ENCODE data around the gene H3-3A.
A peak's percentile ranks its signal among the peaks of the same experiment; 100 is the strongest.
"Not testable (repeated sequence)": the region's sequence is repeated elsewhere in the genome, so short reads cannot be mapped to it uniquely, and the experiment has no call there.

The H3-3A gene

GRCh38 chr1:226082959-226083301 lies 20.4 kb downstream of the H3-3A start:
- TF ChIP-seq GATA1 (IDR thresholded peaks at IDR 0.05; ENCODE audit: low read depth, low read length), result no peak
- TF ChIP-seq POLR2A (IDR thresholded peaks at IDR 0.05; ENCODE audit: low read length), result no peak
- DNase-seq, result peak in 1 of 2 experiments; percentile 64

DNA sequence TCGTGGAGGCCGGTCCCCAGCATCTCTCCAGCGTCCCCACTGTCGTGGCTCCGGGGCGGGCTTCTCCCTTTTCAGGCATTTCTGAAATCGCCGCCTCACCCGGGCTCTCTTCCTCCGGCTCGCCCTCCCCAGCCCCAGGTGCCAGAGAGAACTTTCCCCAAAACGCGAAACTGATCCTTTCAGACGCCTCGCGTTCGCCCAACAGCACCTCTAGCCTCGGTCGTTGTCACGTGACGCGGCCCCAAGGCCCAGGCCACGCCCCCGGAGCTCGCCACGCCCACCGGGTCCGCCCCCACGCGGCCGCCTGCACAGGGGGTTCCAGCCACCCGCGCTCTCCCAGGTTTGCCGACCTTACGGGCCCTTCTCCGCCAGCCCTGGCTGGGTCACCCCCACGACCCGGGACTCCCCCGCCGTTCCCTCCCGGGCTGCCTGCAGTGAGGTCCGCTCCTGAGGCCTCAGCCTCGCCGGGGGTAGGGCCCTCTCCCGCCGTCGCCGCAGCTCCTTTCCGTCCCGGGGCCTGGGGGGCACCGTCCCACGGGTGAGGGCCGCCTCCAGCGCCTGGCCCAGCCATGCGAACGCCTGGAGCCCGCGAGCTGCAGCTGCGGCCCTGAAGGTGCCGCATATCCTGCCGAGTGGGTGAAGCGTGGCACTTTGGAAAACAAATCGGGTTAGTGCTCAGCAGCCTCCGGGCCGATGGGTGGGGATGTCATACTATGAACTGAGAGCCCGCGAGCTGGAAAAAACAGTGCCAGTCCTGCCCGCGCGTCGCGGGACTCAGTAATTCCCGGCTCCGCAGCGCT lies 21.0 kb downstream of the H3-3A start:
- DNase-seq, result peak; percentile 85 to 90
- TF ChIP-seq GATA1 (IDR thresholded peaks at IDR 0.05; ENCODE audit: low read depth, low read length), result no peak
- peak; percentile 13 for TF ChIP-seq POLR2A (IDR thresholded peaks at IDR 0.05; ENCODE audit: low read length)

- TF ChIP-seq POLR2A (IDR thresholded peaks at IDR 0.05; ENCODE audit: low read length) (no peak), GATA1 (IDR thresholded peaks at IDR 0.05; ENCODE audit: low read depth, low read length) (no peak)
- no peak for DNase-seq
These were observed 23.3 kb downstream of the H3-3A start for GRCh38 chr1:226085675-226086285.

GRCh38 chr1:226086776-226087175 lies 24.3 kb downstream of the H3-3A start:
- no peak for DNase-seq
- TF ChIP-seq GATA1 (IDR thresholded peaks at IDR 0.05; ENCODE audit: low read depth, low read length), result no peak
- no peak for TF ChIP-seq POLR2A (IDR thresholded peaks at IDR 0.05; ENCODE audit: low read length)

- TF ChIP-seq POLR2A (IDR thresholded peaks at IDR 0.05; ENCODE audit: low read length) (no peak), GATA1 (IDR thresholded peaks at IDR 0.05; ENCODE audit: low read depth, low read length) (no peak)
- DNase-seq, result no peak
These were observed 28.9 kb downstream of the H3-3A start for GRCh38 chr1:226091461-226091860.

GRCh38 chr1:226092048-226092820 lies 29.7 kb downstream of the H3-3A start:
- not testable (repeated sequence) for DNase-seq

GRCh38 chr1:226092965-226093364 lies 30.4 kb downstream of the H3-3A start:
- TF ChIP-seq POLR2A (IDR thresholded peaks at IDR 0.05; ENCODE audit: low read length), result no peak
- TF ChIP-seq GATA1 (IDR thresholded peaks at IDR 0.05; ENCODE audit: low read depth, low read length), result no peak
- no peak for DNase-seq

GRCh38 chr1:226093621-226094020 lies 31.1 kb downstream of the H3-3A start:
- TF ChIP-seq GATA1 (IDR thresholded peaks at IDR 0.05; ENCODE audit: low read depth, low read length) (no peak), POLR2A (IDR thresholded peaks at IDR 0.05; ENCODE audit: low read length) (no peak)
- no peak for DNase-seq

GRCh38 chr1:226094451-226094850 lies 31.9 kb downstream of the H3-3A start:
- DNase-seq, result no peak
- TF ChIP-seq POLR2A (IDR thresholded peaks at IDR 0.05; ENCODE audit: low read length), result no peak
- TF ChIP-seq GATA1 (IDR thresholded peaks at IDR 0.05; ENCODE audit: low read depth, low read length), result no peak

DNA sequence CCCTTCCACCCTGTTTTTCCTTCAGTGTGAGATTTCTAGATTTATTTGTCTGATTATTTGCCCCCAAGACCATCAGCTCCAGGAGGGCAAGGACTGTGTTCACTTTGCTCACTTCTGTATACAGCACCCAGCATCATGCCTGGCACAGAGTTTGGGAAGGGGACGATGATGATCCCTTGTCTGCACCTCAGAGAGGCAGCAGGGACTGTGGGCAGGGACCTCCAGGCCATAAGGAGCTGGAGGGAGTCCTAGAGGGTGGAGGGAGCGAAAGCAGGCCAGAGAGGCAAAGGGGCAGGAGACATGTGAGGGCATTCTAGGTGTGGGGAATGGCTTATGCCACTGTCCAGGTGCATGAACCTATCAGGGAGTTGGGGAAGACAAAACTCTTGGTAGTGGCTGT lies 32.8 kb downstream of the H3-3A start:
- TF ChIP-seq GATA1 (IDR thresholded peaks at IDR 0.05; ENCODE audit: low read depth, low read length) (no peak), POLR2A (IDR thresholded peaks at IDR 0.05; ENCODE audit: low read length) (no peak)
- no peak for DNase-seq

GRCh38 chr1:226097866-226098625 lies 35.5 kb downstream of the H3-3A start:
- DNase-seq, result no peak
- TF ChIP-seq GATA1 (IDR thresholded peaks at IDR 0.05; ENCODE audit: low read depth, low read length), result no peak
- TF ChIP-seq POLR2A (IDR thresholded peaks at IDR 0.05; ENCODE audit: low read length), result no peak

- peak; percentile 32 to 51 for DNase-seq
- TF ChIP-seq POLR2A (IDR thresholded peaks at IDR 0.05; ENCODE audit: low read length), result no peak
- TF ChIP-seq GATA1 (IDR thresholded peaks at IDR 0.05; ENCODE audit: low read depth, low read length), result no peak
These were observed 36.6 kb downstream of the H3-3A start for GRCh38 chr1:226098870-226099835.

Measured in erythroblast (primary cell).